HepG2 (cell line): ENCODE measurements around the gene RGL3. TPM values are rescaled to one million over a fixed set of nuclear protein-coding genes. Genes with fewer than 3 reads are reported as not detected.

ENCODE experiments used
- CC2D1A ChIP-seq: sonication (generic); formaldehyde crosslinking; IDR thresholded peaks from 2 replicates; pipeline ENCODE4 v1.8.1; 2023; ENCODE audit warnings: mild to moderate bottlenecking, missing genetic modification reagents
- GTF2F1 ChIP-seq: fragments of 150-350 bp; IDR thresholded peaks from 2 replicates; pipeline ENCODE4 v1.6.1; 2014; ENCODE audit warnings: low read length
- SIX1 ChIP-seq: sonication (generic); formaldehyde crosslinking; IDR thresholded peaks from 2 replicates; pipeline ENCODE4 v1.4.0; 2020; ENCODE audit warnings: missing genetic modification reagents, borderline replicate concordance
- ZEB1 ChIP-seq: IDR thresholded peaks from 2 replicates; pipeline ENCODE4 v1.6.1; 2012; ENCODE audit warnings: mild to moderate bottlenecking, low read depth, inconsistent platforms; ENCODE audit not compliant: insufficient replicate concordance
- ZFP90 ChIP-seq: sonication (generic); formaldehyde crosslinking; IDR thresholded peaks from 2 replicates; pipeline ENCODE4 v1.8.0; 2022; ENCODE audit warnings: missing genetic modification reagents, mild to moderate bottlenecking, inconsistent platforms, borderline replicate concordance
- polyA plus RNA-seq, 8 experiments: library from polyadenylated mRNA; depleted of rRNA in 3 of 8; stranded (reverse) in 7 of 8; unstranded in 1 of 8; fragments of >200 nt; fragmentation: Illumina TruSeq in 4 of 8; extraction: Trizol in 4 of 8; gene quantifications; 2 replicates each; pipeline versions ENCODE4 v1.2.1 to v1.2.3, GENCODE V29; 2011 to 2016; ENCODE audit warnings: low read depth in 4 of 8, missing spikeins in 1 of 8, mixed read lengths in 1 of 8; ENCODE audit not compliant: insufficient read depth in 1 of 8
- total RNA-seq, 5 experiments: library from RNA; depleted of rRNA; stranded (reverse); fragments of >200 nt; fragmentation: Illumina TruSeq; extraction: Trizol; gene quantifications; 2 replicates each; pipeline ENCODE4 v1.2.3, GENCODE V29; 2016; ENCODE audit warnings: low read depth in 1 of 5
- TF ChIP-seq, protein P1 (sequence below): sonication (generic); formaldehyde crosslinking; IDR thresholded peaks from 2 replicates; pipeline ENCODE4 v1.4.0; 2020; ENCODE audit warnings: mild to moderate bottlenecking, missing genetic modification reagents
- TF ChIP-seq, protein P2 (sequence below): IDR thresholded peaks from 2 replicates; pipeline ENCODE4 v1.6.1; 2016; ENCODE audit warnings: control low read depth
- TF ChIP-seq, protein P3 (sequence below): sonication (generic); formaldehyde crosslinking; IDR thresholded peaks from 2 replicates; pipeline ENCODE4 v1.9.0; 2021; ENCODE audit warnings: mild to moderate bottlenecking, missing genetic modification reagents
- TF ChIP-seq, protein P4 (sequence below): sonication (generic); formaldehyde crosslinking; IDR thresholded peaks from 2 replicates; pipeline ENCODE4 v1.8.1; 2023; ENCODE audit warnings: mild to moderate bottlenecking, missing genetic modification reagents, borderline replicate concordance
- TF ChIP-seq, protein P5 (sequence below): sonication (generic); formaldehyde crosslinking; IDR thresholded peaks from 2 replicates; pipeline ENCODE4 v1.5.0; 2020; ENCODE audit warnings: missing genetic modification reagents

RGL3 gene
- total and polyA plus RNA-seq, 2 of the 13 experiments (the other 11 are each of a cell fraction or from before 2014, with no cell fraction given): 4.2 to 7.6 TPM

DNA sequence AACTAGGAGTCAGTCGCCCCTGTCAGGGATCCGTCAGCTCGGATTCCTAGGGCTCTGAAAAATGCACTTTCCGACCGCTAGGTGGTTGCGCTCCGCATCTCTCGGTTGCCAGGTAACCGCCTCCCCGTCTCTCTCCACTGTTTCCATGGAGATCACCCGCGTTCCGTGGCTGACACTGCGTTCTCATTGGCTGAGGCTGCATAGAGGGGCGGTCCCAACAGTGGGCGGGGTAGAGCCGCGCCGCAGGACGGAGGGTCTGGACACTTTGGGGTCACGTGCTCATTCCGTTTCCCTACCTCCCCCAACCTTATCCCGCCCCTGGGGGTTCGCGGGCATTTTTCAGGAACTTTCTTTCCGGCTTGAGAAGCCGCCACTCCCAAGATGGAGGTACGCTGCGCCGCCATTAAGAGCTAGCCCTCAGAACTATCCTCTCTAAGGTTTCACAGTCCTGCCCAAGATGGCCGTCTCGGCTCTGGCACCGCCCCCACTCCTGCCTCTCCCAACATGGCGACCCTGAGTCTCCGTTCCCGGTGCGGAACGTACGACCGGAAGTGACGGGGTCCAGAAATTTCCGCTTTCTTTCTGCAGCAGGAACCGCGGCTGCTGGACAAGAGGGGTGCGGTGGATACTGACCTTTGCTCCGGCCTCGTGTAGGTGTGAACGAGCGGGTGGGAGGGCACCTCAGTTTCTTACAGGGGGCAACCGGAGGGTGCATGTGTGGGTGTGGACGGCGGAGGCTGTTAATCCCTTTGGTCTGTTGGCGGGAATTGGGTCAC, 16.1 kb upstream of the RGL3 start, which contains the start of the genes ODAD3 and PRKCSH (continued):
- peak; percentile 42 for TF ChIP-seq ZEB1
- no peak for TF ChIP-seq GTF2F1
- no peak for TF ChIP-seq CC2D1A (CRISPR knock-in tag)
- TF ChIP-seq, protein P1, sequence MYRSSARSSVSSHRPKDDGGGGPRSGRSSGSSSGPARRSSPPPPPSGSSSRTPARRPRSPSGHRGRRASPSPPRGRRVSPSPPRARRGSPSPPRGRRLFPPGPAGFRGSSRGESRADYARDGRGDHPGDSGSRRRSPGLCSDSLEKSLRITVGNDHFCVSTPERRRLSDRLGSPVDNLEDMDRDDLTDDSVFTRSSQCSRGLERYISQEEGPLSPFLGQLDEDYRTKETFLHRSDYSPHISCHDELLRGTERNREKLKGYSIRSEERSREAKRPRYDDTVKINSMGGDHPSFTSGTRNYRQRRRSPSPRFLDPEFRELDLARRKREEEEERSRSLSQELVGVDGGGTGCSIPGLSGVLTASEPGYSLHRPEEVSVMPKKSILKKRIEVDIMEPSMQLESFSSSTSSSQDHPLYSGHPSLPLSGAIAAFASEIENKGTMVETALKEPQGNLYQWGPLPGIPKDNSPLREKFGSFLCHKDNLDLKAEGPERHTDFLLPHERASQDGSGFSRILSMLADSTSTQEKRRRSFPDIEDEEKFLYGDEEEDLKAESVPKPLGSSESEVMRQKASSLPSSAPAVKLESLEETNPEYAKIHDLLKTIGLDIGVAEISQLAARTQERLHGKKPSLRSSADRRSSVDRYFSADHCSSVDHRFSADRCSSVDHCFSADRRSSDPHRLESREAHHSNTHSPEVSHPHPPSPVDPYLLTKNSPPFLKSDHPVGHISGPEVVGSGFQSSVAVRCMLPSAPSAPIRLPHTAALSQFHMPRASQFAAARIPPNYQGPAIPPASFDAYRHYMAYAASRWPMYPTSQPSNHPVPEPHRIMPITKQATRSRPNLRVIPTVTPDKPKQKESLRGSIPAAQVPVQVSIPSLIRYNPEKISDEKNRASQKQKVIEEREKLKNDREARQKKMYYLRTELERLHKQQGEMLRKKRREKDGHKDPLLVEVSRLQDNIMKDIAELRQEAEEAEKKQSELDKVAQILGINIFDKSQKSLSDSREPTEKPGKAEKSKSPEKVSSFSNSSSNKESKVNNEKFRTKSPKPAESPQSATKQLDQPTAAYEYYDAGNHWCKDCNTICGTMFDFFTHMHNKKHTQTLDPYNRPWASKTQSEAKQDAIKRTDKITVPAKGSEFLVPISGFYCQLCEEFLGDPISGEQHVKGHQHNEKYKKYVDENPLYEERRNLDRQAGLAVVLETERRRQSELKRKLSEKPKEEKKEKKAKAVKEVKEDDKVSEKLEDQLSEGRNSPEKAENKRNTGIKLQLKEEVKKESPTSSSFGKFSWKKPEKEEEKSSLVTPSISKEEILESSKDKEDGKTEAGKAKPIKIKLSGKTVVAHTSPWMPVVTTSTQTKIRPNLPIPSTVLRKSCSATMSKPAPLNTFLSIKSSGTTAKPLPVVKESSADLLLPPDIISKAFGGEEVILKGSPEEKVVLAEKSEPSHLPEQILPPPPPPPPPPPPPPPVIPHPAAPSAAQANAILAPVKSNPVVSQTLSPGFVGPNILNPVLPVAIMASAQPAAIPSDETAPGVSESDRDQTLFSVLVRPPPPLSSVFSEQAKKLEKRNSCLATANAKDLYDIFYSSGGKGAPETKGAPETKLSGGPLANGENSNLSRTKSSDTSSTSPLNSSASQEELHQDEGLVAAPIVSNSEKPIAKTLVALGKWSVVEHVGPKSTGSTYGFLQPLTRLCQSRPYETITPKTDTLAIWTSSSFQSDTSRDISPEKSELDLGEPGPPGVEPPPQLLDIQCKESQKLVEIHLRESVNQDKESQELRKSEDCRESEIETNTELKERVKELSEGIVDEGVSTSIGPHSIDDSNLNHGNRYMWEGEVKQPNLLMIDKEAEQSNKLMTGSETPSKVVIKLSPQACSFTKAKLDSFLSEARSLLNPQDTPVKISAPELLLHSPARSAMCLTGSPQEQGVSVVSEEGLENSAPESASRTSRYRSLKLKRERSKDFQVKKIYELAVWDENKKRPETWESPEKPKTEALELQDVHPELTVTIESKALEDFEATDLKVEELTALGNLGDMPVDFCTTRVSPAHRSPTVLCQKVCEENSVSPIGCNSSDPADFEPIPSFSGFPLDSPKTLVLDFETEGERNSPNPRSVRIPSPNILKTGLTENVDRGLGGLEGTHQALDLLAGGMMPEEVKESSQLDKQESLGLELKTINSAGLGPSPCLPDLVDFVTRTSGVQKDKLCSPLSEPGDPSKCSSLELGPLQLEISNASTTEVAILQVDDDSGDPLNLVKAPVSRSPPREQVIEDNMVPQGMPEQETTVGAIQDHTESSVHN: no peak
- TF ChIP-seq, protein P2, sequence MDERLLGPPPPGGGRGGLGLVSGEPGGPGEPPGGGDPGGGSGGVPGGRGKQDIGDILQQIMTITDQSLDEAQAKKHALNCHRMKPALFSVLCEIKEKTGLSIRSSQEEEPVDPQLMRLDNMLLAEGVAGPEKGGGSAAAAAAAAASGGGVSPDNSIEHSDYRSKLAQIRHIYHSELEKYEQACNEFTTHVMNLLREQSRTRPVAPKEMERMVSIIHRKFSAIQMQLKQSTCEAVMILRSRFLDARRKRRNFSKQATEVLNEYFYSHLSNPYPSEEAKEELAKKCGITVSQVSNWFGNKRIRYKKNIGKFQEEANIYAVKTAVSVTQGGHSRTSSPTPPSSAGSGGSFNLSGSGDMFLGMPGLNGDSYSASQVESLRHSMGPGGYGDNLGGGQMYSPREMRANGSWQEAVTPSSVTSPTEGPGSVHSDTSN (CRISPR knock-in tag): peak; percentile 41; the same call in 1 of the 2 replicates
- TF ChIP-seq, protein P3, sequence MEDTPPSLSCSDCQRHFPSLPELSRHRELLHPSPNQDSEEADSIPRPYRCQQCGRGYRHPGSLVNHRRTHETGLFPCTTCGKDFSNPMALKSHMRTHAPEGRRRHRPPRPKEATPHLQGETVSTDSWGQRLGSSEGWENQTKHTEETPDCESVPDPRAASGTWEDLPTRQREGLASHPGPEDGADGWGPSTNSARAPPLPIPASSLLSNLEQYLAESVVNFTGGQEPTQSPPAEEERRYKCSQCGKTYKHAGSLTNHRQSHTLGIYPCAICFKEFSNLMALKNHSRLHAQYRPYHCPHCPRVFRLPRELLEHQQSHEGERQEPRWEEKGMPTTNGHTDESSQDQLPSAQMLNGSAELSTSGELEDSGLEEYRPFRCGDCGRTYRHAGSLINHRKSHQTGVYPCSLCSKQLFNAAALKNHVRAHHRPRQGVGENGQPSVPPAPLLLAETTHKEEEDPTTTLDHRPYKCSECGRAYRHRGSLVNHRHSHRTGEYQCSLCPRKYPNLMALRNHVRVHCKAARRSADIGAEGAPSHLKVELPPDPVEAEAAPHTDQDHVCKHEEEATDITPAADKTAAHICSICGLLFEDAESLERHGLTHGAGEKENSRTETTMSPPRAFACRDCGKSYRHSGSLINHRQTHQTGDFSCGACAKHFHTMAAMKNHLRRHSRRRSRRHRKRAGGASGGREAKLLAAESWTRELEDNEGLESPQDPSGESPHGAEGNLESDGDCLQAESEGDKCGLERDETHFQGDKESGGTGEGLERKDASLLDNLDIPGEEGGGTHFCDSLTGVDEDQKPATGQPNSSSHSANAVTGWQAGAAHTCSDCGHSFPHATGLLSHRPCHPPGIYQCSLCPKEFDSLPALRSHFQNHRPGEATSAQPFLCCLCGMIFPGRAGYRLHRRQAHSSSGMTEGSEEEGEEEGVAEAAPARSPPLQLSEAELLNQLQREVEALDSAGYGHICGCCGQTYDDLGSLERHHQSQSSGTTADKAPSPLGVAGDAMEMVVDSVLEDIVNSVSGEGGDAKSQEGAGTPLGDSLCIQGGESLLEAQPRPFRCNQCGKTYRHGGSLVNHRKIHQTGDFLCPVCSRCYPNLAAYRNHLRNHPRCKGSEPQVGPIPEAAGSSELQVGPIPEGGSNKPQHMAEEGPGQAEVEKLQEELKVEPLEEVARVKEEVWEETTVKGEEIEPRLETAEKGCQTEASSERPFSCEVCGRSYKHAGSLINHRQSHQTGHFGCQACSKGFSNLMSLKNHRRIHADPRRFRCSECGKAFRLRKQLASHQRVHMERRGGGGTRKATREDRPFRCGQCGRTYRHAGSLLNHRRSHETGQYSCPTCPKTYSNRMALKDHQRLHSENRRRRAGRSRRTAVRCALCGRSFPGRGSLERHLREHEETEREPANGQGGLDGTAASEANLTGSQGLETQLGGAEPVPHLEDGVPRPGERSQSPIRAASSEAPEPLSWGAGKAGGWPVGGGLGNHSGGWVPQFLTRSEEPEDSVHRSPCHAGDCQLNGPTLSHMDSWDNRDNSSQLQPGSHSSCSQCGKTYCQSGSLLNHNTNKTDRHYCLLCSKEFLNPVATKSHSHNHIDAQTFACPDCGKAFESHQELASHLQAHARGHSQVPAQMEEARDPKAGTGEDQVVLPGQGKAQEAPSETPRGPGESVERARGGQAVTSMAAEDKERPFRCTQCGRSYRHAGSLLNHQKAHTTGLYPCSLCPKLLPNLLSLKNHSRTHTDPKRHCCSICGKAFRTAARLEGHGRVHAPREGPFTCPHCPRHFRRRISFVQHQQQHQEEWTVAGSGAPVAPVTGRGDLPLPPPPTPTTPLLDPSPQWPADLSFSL: no peak
- TF ChIP-seq, protein P4, sequence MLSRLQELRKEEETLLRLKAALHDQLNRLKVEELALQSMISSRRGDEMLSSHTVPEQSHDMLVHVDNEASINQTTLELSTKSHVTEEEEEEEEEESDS: no peak
- TF ChIP-seq ZFP90 (CRISPR knock-in tag): peak; percentile 49; the same call in 1 of the 2 replicates
- TF ChIP-seq, protein P5, sequence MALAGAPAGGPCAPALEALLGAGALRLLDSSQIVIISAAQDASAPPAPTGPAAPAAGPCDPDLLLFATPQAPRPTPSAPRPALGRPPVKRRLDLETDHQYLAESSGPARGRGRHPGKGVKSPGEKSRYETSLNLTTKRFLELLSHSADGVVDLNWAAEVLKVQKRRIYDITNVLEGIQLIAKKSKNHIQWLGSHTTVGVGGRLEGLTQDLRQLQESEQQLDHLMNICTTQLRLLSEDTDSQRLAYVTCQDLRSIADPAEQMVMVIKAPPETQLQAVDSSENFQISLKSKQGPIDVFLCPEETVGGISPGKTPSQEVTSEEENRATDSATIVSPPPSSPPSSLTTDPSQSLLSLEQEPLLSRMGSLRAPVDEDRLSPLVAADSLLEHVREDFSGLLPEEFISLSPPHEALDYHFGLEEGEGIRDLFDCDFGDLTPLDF (CRISPR knock-in tag): peak; percentile 95
- 0 out of 2 replicates have a peak, but pooled peaks have one; percentile 23 for TF ChIP-seq SIX1 (CRISPR knock-in tag)
